GM19463 (cell line): ENCODE results near the gene ENPP7.

ENCODE experiments used
- ATAC-seq: cut with Tn5 transposase; IDR thresholded peaks from one replicate; pipeline ENCODE4 v1.9.1; 2021; ENCODE audit warnings: mild to moderate bottlenecking, moderate library complexity; ENCODE audit not compliant: unreplicated experiment

Gene ENPP7

DNA sequence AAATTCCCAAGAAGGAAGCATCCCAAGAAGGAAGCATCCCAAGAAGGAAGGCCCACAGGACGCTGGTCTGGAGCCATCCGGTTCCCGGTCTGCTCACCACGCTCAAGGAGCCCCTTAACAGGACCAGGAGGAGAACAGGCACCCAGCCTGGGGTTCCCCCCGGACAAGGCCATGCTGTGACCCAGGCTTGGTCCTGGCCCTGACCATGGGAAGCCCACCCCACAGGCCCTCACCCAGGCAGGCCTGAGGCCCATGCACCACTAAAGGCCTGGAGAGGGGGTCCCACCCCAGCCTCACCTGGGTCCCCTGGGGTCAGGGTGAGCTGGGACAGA lies 340 bp upstream of the ENPP7 start:
- ATAC-seq: no peak

DNA sequence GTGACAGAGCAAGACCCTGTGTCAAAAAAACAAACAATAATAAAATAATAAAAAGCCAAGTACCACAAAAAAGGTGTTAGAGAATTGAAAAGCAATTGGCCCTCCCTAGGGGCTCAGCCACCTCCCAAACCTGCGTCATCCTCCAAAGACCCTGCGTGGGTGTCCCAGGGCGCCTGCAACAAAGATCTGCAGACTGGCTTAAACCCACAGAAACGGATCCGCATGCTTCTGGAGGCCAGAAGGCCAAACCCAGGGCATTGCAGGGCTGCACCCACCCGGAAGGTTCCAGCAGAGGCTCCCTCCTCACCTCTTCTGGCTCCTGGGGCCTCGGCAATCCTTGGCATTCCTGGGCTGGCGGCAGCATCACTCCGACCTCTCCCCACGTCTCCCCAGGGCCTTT lies 1.5 kb downstream of the ENPP7 start:
- ATAC-seq: no peak

DNA sequence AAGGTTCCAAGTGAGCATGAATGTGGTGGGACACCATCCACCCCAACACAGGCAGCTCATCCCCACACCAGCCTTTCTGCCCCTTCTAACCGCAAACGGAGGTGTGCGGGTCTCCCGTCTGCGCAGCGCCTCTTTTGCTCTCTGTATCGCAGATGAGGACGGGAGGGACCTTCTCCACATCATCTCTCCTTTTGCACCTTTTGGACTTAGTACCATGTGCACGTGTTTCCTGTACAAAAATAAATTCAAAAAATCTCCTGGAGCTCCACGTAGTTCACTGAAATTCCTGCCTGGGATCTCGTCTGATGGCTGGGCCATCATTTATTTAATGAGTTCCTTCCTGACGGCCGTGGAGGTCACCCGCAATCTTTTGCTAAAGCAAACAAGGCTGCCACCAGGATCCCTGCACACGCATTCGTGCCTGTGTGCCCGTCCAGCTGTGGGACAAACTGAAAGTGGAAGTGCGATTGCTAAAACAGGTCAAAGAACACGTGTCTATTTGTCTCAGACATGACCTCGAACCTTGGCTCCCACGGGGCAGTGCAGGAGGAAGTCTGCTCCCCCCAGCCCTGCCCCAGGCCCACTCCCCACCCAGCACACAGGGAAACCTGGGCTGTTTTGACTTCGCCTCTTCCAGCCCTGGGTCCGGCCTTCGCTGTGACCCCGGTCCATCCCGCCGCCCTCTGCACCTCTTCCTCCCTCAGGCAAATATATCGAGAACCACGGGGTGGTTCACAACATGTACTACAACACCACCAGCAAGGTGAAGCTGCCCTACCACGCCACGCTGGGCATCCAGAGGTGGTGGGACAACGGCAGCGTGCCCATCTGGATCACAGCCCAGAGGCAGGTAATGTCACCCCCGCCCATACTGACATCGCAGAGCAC lies 2.3 kb downstream of the ENPP7 start:
- no peak for ATAC-seq

DNA sequence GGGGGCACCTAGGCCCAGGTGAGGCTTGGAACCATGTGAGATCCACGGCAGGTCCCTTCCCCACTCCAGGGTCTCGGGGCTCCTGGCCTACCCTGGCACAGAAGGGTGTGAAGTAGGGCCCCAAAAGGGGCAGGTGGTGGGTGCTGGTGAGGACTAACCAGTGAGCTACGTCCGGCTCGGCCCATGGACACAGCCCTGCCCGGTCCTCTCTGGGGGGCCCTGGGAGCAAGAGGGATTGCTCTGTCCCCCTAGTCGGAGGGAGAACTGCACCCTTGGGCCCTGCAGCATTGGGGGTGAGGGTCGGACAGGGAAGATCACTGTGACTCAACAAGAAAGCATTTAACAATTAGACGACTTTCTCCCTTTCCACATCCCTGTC lies 2.9 kb downstream of the ENPP7 start:
- no peak for ATAC-seq

DNA sequence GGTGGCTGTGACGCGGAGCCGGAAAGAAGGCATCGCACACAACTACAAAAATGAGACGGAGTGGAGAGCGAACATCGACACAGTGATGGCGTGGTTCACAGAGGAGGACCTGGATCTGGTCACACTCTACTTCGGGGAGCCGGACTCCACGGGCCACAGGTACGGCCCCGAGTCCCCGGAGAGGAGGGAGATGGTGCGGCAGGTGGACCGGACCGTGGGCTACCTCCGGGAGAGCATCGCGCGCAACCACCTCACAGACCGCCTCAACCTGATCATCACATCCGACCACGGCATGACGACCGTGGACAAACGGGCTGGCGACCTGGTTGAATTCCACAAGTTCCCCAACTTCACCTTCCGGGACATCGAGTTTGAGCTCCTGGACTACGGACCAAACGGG lies 4.4 kb downstream of the ENPP7 start:
- ATAC-seq: no peak

DNA sequence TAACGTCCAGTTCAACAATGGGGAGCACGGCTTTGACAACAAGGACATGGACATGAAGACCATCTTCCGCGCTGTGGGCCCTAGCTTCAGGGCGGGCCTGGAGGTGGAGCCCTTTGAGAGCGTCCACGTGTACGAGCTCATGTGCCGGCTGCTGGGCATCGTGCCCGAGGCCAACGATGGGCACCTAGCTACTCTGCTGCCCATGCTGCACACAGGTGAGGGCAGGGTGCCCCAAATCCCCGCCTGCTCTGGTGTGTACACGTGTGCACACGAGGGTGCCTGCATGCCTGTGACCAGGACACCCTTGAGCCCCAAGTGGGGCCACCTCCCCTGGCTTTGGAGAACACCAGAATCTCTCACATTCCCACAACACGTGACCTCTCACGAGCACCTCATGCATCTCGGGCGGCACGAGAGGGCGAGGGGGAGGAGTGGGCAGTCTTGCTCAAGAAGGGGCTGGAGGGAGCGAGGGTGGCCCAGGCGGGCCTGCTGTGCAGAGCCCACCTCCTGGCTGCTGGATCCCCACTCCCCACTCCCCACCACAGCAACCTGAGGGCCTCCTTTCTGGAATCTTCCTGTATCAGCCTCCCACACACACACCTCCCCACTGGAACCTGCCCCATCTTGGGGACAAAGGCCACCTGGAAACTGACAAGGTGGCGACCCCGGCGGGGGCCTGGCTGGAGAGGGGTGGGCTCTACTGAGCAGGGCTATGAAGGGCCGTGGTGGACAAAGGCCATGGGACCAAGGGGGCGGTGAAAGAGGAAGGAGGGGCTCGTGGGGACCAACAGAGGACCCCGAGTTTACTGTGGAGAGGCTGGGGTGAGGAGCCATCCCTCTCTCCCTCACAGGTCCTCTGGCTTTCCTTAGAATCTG lies 6.5 kb downstream of the ENPP7 start:
- ATAC-seq: no peak

DNA sequence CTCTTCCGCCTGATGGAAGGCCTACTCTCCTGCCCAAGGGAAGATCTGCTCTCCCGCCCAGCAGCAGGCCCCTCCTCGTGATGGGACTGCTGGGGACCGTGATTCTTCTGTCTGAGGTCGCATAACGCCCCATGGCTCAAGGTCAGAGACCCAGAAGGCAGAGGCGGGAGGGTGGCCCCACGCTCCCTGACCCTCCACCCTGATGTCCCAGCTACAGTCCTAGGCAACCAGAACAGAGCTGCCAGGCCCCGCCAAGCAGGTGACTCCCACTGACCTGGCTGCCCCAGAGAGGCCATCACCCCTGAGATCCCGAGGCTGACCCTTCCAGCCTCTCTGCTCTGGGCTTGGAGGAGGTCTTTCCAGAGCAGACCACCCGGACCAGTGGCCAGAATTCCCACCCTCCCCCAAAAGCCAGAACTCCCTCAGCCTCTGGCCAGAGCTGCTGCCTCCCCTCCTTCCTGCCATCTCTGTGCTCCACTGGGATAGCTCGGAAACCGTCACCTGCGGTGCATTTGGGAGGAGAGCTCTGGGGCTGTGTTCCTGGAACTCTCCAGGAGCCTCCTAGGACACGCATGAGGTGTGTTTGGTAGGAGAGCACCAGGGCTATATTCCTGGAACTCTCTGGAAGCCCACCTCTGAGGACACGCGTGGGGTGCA lies 7.3 kb downstream of the ENPP7 start:
- ATAC-seq: no peak

DNA sequence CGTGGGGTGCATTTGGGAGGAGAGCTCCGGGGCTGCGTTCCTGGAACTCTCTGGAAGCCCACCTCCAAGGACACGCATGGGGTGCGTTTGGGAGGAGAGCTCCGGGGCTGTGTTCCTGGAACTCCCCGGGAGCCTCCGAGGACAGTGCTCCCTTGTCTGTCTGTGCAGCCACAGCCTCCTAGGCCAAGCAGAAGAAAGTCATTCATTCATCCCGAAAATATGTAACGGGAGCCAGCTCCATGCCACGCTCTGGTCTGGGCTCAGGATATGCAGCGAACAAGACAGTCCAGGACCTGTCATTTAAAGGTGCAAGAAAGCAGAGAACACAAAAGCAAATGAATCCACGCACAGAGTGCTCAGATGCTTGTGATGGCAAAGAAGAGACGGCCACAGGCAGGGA lies 7.9 kb downstream of the ENPP7 start:
- ATAC-seq: no peak

DNA sequence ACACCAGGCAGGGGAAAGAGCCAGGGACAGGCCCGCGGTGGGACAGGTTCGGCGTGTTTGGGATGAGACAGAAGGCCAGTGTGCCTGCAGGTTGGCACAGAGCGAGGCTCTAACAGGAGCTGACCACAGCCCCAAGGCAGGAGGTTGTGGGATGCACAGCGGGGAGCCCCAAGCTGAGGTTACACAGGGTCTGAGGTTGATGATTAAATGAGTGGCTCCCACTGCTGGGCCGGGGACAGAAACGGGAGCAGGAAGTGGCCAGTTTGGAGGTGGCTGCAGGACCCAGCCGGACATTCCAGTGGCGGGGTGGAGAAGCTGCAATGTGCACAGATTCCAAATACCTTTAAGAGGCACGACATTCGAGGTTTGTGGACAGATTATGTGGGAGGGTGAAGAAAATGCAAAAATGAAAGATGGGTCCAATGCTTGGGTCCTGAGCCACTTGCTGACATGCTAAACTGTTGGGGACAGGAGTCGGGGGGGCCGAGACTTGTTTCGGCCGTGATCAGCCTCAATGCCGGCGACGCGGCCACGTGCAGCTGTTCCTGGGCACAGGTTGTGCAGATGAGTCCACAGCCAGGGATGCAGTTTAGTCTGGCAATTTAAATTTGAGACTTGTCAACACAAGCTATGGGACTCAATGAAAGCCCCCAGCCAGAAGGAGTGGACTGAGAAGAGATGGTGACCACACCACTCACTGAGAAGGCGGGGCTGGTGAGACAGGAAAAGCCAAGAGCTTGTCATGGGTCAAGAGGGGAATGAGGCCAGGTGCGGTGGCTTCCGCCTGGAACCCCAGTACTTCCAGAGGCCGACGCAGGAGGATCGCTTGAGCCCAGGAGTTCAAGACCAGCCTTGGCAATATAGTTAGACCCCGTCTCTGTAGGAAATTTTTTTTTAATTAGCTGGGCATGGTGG lies 8.7 kb downstream of the ENPP7 start:
- no peak for ATAC-seq

DNA sequence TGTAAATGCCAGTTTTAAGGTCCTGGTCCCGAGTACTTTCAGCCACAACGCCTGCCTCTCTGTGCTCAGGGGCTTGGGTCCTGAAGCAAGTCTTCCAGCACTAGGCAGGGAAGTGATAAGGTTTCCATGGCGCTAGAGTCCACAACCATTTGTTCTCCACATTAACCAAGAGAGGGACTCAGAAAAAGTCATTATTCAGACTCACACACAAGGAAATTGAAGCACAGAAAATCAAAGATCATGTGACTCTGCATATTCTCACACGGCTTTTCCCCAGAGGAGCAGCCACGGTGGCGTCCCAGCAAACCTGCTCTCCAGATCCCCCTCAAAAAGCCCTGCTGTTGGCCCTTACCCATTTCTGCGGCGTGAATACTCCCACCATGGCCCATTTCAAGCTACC lies 9.7 kb downstream of the ENPP7 start:
- ATAC-seq: no peak

DNA sequence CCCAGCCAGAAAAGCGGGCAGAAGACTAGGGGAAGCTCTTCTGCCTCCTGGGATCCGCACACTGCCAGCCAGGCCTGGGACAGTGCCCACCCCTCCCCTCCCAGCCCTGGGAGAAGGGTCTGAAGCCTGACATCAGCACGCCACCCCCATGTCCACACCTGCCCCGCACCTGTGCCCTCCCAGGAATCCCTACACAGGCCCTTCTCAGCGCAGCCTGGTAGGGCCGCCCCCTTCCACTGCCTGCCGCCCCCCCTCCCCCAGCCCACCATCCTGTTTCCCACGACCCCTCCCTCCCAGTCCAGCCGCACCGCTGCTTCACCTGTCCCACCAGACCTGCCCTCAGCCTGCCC lies 10.6 kb downstream of the ENPP7 start:
- no peak for ATAC-seq

DNA sequence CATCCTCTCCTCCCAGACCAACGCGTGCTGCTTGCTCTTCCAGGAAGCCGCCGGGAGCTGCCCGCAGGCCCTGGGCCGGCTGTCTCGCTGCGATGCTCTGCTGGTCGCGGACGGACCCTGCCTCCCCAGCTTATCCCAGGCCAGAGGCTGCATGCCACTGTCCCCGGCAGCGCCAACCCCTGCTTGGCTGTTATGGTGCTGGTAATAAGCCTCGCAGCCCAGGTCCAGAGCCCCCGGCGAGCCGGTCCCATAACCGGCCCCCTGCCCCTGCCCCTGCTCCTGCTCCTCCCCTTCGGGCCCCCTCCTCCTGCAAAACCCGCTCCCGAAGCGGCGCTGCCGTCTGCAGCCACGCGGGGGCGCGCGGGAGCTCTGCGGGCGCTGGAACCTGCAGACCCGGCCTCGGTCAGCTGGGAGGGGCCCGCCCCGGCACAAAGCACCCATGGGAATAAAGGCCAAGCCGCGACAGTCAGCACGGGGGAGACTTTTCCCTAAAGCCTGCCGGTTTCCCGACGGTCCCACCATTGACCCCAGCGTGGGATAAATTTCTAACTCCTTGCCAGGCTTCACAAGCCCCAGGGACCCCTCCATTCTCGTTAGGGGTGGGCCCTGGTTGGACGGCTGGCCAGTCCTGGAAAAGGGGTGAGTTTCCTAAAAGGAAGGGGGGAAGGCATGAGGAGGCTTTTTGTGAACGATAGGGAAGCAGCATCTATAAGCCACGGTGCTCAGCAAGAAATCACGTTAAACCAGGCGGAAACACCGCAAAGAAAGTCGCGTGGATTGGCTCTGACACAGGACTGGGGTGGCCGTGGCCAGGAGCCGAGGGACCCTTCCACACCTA lies 11.2 kb downstream of the ENPP7 start:
- no peak for ATAC-seq

DNA sequence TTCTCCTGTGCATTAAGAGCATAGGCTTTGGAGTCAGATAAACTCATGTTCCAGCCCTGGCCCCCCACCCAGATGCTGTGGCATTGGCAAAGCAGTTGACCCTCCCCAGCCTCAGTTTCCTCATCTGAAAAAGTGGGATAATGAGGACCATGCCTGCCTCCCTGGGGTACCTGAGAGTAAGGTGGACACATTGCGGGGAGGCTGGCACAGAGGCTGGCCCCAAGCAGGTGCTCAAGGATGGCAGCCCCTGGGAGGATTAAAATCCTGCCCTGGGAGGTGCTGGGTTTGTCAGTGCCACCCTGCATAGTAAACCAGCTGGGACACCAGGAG lies 11.8 kb downstream of the ENPP7 start:
- ATAC-seq: no peak

DNA sequence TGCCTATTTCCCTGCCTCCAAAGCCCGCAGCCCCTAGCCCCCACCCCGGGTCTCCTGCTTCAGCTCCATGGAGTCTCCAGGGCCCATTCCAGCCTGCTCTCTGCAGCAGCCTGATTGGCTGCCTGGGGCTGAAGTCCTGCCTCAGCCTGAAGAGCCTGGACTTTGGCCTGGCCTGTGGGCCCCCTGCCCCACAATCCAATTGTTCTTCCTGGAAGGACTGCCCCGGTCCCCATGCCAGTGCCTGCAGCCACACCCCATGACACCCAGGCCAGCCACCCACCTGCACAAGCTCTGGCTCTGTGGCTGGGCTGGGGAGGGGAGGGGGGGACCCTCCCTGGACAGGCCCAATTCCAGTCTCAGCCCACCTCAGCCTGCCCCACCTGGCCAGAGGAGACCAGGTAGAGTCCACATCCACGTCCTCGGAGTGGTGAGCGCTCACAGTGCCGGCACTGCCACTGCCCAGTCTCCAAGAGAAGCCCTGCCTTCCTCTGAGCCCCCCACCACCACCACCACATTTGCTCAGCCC lies 12.3 kb downstream of the ENPP7 start:
- ATAC-seq: no peak

DNA sequence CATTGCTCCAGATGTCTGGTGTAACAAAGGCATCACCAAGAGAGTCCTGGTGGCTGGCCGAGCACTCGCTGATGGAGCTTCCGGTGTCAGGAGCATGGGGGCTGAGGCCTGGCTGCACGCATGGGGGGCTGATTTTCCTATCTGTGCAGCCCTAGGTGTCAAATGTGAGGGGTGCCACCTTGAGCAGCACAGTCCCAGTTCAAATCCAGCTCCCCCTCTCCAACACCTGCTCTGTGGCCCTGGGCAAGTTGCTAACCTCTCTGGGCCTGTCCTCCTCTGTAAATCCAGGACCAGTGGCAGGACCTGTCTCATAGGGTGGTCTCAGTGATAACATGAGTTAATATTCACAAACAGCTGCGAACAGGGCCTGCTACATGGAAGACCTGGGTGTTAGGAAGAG lies 12.9 kb downstream of the ENPP7 start:
- no peak for ATAC-seq

DNA sequence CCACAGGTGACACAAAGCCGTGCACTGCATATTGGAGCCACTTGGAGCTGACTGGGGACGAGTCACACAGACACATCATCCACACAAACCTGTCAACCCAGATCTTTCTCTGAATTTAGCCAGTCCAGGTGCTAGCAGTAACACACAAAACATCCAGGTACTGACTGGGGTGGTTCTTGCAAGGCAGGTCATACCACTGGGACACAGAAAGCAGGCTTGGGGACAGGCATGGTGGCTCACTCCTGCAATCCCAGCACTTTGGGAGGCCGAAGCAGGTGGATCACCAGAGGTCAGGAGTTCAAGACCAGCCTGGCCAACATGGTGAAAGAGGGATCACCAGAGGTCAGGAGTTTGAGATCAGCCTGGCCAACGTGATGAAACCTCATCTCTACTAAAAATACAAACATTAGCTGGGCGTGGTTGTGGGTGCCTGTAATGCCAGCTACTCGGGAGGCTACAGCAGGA lies 14.9 kb downstream of the ENPP7 start:
- no peak for ATAC-seq

DNA sequence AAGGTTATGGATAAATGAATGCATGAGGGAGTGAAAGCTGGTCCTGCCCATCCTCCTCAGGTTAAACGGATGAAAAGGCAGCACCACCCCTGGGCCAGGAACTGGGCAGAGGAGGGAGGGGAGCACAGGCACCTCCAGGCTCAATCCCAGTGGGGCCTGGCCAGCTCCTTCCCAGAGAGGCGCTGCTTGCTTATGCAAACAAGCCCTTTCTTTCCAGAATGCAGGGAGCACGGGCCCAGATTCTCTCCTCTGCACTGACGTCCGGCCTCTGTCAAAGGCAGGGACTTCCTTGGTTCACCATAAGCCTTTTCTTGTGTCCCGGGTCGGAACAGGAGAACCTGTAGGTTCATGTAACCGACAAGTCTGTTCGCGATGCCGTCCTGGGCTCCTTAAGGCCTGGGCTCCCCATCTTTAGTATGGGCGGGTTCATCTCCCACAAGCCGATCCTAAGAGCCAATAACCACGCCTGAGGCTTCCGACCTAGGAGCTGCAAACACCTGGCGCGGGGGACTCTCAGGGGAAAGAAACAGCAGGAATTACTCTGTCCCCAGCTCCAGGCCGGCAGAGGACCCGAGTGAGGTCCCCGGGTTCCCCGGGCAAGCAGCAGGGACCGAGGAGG lies 16.3 kb downstream of the ENPP7 start:
- ATAC-seq: no peak

DNA sequence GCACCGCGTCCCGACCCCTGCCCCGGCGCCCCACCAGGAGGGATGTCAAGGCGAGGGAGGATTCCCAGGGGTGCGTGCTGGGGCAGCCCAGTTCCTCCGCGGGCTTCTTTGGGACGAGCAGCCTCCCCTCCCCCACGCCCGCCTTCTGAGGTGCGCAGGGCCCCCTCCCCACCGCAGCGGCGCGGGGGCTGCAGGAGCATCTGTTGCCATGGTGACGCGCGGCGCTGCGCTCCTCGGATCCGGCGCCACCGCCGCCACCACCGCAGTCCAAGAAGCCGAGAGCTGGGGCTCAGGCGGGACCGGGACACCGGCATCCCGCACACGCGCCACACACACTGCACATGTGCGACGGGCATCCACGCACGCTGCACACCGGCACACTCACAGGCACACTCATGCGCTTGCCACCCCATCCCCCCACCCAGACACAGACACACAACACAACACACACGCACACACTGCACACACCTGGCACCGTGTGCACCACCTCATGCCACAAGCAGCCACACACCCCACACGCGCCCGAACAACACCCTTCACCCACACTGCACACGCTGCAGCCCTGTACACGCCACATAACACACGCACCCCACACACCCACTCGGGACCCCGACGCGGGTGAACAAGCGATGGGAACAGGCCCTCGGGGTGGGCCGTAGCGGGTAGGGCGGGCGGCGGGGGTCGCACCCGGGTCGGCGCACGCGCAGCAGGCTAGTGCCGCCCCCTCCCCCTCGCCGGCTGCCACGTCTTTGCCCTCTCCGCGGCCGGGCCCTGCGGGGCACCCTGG lies 17.0 kb downstream of the ENPP7 start:
- no peak for ATAC-seq
